Peyer's patch (tissue), 4 donors: ENCODE measurements around the gene CDKN2C. TPM values are rescaled to one million over a fixed set of nuclear protein-coding genes. Genes with fewer than 3 reads are reported as not detected.
A peak's percentile ranks its signal among the peaks of the same experiment; 100 is the strongest.

Experiments used
- DNase-seq, 3 donors: peaks; one replicate each; pipeline ENCODE4 v3.0.0-alpha.2; 2017 to 2019
- H3K27ac ChIP-seq, 4 donors: fragments of 200-600 bp; sonication (generic); one replicate each; pipeline ENCODE4 v1.5.1; 2016 to 2019
- H3K27me3 ChIP-seq, 2 donors: fragments of 200-600 bp; sonication (generic); one replicate each; pipeline ENCODE4 v1.5.1; 2019
- H3K36me3 ChIP-seq, 3 donors: fragments of 200-600 bp; sonication (generic); one replicate each; pipeline ENCODE4 v1.5.1; 2016 to 2019
- H3K4me1 ChIP-seq, 4 donors: fragments of 200-600 bp; sonication (generic); one replicate each; pipeline ENCODE4 v1.5.1; 2016 to 2019
- H3K4me3 ChIP-seq, 4 donors: fragments of 200-600 bp; sonication (generic); 1 replicate in 3 of 4; 2 replicates in 1 of 4; pipeline ENCODE4 v1.5.1; 2016 to 2019; ENCODE audit warnings: mild to moderate bottlenecking in 1 of 4
- H3K9me3 ChIP-seq, 4 donors: fragments of 200-600 bp; sonication (generic); one replicate each; pipeline ENCODE4 v1.5.1; 2016 to 2019; ENCODE audit warnings: mild to moderate bottlenecking in 1 of 4
- POLR2A ChIP-seq, 2 donors: fragments of 450-650 bp; IDR thresholded peaks; one replicate each; pipeline ENCODE4 v1.5.1; 2017; ENCODE audit warnings: antibody characterized with exemption in 2 of 2, mild to moderate bottlenecking in 2 of 2, moderate library complexity in 2 of 2
- total RNA-seq, 4 donors: library from RNA; depleted of rRNA; stranded (reverse); fragments of >200 nt; gene quantifications; one replicate each; pipeline ENCODE4 v1.1.0, GENCODE V29; 2016
- TF ChIP-seq, protein P1 (sequence below), 6 experiments: fragments of 450-650 bp in 4 of 6; fragments of 200-600 bp in 2 of 6; sonication (generic) in 1 of 6; IDR thresholded peaks; one replicate each; pipeline ENCODE4 v1.5.1; 2017 to 2019; ENCODE audit warnings: antibody characterized with exemption in 6 of 6, mild to moderate bottlenecking in 3 of 6, moderate library complexity in 1 of 6

Gene CDKN2C
- total RNA-seq = 10 to 100 TPM in 2 of 4 donors, 1 to 10 TPM in 2; 5.8 to 14.5 (median 9.5) TPM

DNA sequence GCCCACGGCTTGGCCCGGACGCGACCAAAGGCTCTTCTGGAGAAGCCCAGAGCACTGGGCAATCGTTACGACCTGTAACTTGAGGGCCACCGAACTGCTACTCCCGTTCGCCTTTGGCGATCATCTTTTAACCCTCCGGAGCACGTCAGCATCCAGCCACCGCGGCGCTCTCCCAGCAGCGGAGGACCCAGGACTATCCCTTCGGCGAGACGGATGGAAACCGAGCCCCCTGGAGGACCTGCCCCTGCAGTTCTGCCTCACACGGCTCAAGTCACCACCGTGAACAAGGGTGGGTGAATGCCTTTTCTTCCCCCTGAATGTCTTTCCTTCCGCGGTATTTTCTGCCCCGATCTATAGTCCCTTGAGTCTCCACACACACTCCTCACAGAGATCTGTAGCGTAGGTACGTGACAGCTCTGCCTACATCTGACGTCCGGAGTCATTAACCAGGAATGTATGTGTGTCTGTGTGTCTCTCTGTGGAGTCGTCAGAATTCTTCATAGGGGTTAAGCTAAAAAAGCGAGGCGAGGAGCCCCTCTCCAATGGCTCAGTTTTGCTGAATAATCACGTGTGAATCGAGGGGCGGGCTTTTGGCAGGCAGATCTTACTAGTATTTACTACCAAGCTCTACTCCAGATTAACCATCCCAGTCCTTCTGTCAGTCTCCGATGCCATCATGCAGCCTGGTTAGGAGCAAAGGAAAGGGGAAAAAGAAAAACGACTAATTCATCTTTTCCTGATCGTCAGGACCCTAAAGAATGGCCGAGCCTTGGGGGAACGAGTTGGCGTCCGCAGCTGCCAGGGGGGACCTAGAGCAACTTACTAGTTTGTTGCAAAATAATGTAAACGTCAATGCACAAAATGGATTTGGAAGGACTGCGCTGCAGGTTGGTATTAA, at the start of gene CDKN2C:
TSS of gene CDKN2C (plus strand) at position 635 of the 898 bp plus-strand sequence. CDS start at position 759, 124 bp downstream.
- TF ChIP-seq, protein P1, sequence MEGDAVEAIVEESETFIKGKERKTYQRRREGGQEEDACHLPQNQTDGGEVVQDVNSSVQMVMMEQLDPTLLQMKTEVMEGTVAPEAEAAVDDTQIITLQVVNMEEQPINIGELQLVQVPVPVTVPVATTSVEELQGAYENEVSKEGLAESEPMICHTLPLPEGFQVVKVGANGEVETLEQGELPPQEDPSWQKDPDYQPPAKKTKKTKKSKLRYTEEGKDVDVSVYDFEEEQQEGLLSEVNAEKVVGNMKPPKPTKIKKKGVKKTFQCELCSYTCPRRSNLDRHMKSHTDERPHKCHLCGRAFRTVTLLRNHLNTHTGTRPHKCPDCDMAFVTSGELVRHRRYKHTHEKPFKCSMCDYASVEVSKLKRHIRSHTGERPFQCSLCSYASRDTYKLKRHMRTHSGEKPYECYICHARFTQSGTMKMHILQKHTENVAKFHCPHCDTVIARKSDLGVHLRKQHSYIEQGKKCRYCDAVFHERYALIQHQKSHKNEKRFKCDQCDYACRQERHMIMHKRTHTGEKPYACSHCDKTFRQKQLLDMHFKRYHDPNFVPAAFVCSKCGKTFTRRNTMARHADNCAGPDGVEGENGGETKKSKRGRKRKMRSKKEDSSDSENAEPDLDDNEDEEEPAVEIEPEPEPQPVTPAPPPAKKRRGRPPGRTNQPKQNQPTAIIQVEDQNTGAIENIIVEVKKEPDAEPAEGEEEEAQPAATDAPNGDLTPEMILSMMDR (IDR thresholded peaks at IDR 0.05) = no peak
- peak; percentile 54 to 59 for TF ChIP-seq POLR2A (IDR thresholded peaks at IDR 0.05)
- Histone ChIP-seq H3K36me3 (no peaks in the 10 kb centered on the region), H3K4me3 (peak within 1 kb of the TSS; percentile 74 to 85 (median 77)), H3K4me1 (peaks cover 0 to 9% (median 4%) of the 10 kb centered on the region in 4 donors), H3K27me3 (no peaks in the 10 kb centered on the region), H3K27ac (peak within 1 kb of the TSS; percentile 92 to 99 (median 96)), H3K9me3 (no peaks in the 10 kb centered on the region)
- DNase-seq = peak; percentile 64 to 88 (median 80)

DNA sequence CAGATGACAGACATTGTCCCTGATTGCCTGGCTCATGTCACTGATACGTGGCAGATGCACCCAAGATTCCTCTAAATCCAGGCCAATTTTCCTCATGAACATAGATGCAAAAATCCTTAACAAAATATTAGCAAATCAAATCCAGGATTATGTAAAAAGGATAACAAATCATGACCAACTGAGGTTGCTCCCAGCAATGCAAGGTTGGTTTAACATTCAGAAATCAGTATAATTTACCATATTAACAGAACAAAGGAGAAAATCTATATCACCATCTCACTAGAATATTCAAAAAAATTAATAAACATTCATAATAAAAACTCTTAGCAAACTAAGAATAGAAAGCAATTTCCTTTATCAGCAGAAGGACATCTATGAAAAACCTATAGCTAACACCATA, 49.6 kb upstream of the CDKN2C start:
- Histone ChIP-seq H3K27me3 (no peaks in the 10 kb centered on the region), H3K4me1 (no peaks in the 10 kb centered on the region), H3K27ac (no peak overlapping the region), H3K4me3 (no peak overlapping the region), H3K9me3 (no peaks in the 10 kb centered on the region), H3K36me3 (no peaks in the 10 kb centered on the region)
- TF ChIP-seq, protein P1 (IDR thresholded peaks at IDR 0.05) = no peak
- no peak for TF ChIP-seq POLR2A (IDR thresholded peaks at IDR 0.05)
- no peak for DNase-seq

DNA sequence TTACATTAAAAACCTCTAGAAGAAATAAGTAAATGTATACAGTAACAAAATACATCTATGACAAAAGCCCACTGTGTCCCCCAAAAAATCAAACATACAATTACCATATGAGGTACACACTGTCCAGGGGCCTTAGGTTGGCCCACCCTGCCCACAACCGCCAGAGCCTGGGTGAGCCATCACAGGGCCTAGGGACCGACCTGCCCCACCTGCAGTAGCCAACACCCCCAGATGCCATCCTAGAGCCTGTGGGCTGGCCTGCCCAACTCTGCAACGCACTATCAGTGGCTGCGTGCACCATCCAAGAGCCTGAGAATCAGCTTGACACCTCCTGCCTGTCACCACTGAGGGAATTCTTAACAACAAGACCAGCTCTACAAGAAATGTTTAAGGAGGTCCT, 49.0 kb upstream of the CDKN2C start:
- Histone ChIP-seq H3K36me3 (no peaks in the 10 kb centered on the region), H3K4me1 (no peaks in the 10 kb centered on the region), H3K27ac (no peak overlapping the region), H3K9me3 (no peaks in the 10 kb centered on the region), H3K4me3 (no peak overlapping the region), H3K27me3 (no peaks in the 10 kb centered on the region)
- TF ChIP-seq, protein P1 (IDR thresholded peaks at IDR 0.05) = no peak
- no peak for TF ChIP-seq POLR2A (IDR thresholded peaks at IDR 0.05)
- DNase-seq = no peak

DNA sequence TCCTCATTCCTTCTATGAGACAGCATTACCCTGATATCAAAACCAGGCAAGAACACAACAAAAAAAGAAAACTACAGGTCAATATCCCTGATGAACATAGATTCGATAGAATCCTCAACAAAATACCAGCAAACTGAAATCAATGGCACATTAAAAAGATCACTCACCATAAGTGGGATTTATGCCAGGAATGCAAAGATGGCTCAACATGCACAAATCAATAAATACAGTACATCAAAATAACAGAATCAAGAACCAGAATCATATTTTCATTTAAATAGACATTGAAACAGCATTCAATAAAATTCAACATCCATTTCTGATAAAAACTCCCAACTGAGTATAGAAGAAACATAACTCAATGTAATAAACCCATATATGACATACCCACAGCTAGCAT, 46.5 kb upstream of the CDKN2C start:
- no peak overlapping the region for H3K27ac ChIP-seq
- no peak for DNase-seq
- H3K9me3 ChIP-seq = no peaks in the 10 kb centered on the region
- H3K36me3 ChIP-seq = peaks cover 0 to 4% (median 0%) of the 10 kb centered on the region in 3 donors
- H3K4me3 ChIP-seq = no peak overlapping the region
- no peaks in the 10 kb centered on the region for H3K27me3 ChIP-seq
- no peaks in the 10 kb centered on the region for H3K4me1 ChIP-seq
- no peak for TF ChIP-seq POLR2A (IDR thresholded peaks at IDR 0.05)
- TF ChIP-seq, protein P1 (IDR thresholded peaks at IDR 0.05) = no peak

DNA sequence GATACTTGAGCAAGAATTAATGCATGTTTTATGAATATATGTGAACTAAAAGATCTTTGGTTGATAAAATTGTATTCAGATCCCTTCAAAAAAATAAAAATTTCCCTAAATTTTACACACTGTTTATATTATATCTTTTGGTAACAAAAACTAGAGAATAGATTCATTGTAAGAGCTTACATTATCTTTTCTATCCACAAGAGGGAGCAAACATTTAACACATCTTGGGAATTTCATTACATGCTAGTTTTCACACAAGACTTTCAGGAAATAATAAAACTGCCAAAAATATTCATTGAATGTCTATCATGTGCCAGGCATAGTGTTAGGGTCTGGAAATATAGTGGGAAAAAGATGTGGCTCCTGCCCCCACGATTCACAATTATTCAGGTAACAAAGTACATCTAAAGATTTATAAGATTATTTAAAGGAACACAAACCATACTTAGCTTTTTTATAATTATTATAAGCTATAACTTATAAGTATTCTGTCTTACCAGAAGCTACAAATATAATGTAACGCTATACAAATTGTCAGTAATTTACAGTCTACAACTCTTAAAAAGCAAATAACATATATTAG, 40.6 kb upstream of the CDKN2C start:
- no peaks in the 10 kb centered on the region for H3K9me3 ChIP-seq
- H3K4me3 ChIP-seq = no peak overlapping the region
- H3K36me3 ChIP-seq = peaks cover 0 to 4% (median 0%) of the 10 kb centered on the region in 3 donors
- H3K4me1 ChIP-seq = no peaks in the 10 kb centered on the region
- H3K27me3 ChIP-seq = no peaks in the 10 kb centered on the region
- no peak for DNase-seq
- TF ChIP-seq, protein P1 (IDR thresholded peaks at IDR 0.05) = peak in 5 of 6 experiments; percentile 60 to 66 (median 61)
- no peak for TF ChIP-seq POLR2A (IDR thresholded peaks at IDR 0.05)
- no peak overlapping the region for H3K27ac ChIP-seq
